Common myeloid progenitor, CD34-positive (primary cell): ENCODE results near the gene TMEM121.

ENCODE experiments used
- CTCF ChIA-PET: fragments of 350-600 bp; sonication (Branson Sonifier 250); formaldehyde crosslinking; loops from one replicate; lab custom pipeline; 2021; ENCODE audit warnings: antibody characterized with exemption; lab: Charles Lee
- POLR2A ChIA-PET: fragments of 350-600 bp; sonication (Branson Sonifier 250); formaldehyde crosslinking; loops from one replicate; lab custom pipeline; 2021; ENCODE audit warnings: antibody characterized with exemption; lab: Charles Lee
- DNase-seq, 3 donors: peaks; one replicate each; pipeline versions ENCODE4 v3.0.0 to v3.0.0-alpha.2; 2013
- H3K27ac ChIP-seq, 2 experiments: 1 replicate in 1 of 2; 2 replicates in 1 of 2; pipeline ENCODE4 v1.7.0; 2013; ENCODE audit warnings: inconsistent platforms in 2 of 2, low read length in 2 of 2, mild to moderate bottlenecking in 2 of 2, low read depth in 1 of 2, moderate library complexity in 1 of 2; ENCODE audit not compliant: severe bottlenecking in 2 of 2, insufficient read depth in 1 of 2, poor library complexity in 1 of 2
- H3K27me3 ChIP-seq, 5 experiments: replicated peaks in 2 of 5; 1 replicate in 3 of 5; 2 replicates in 2 of 5; pipeline versions ENCODE4 v1.6.1 to v1.7.0; 2013; ENCODE audit warnings: low read length in 4 of 5, mild to moderate bottlenecking in 2 of 5, moderate library complexity in 2 of 5, inconsistent platforms in 1 of 5; ENCODE audit not compliant: insufficient read depth in 5 of 5, control insufficient read depth in 4 of 5
- H3K36me3 ChIP-seq, 4 experiments: 1 replicate in 2 of 4; 2 replicates in 2 of 4; pipeline versions ENCODE4 v1.6.1 to v1.7.0; 2013; ENCODE audit warnings: low read length in 3 of 4, control low read depth in 1 of 4, mild to moderate bottlenecking in 1 of 4; ENCODE audit not compliant: control insufficient read depth in 4 of 4, insufficient read depth in 4 of 4
- H3K4me1 ChIP-seq, 4 experiments: 1 replicate in 3 of 4; 2 replicates in 1 of 4; pipeline versions ENCODE4 v1.6.1 to v1.7.1; 2013; ENCODE audit warnings: low read length in 3 of 4, mild to moderate bottlenecking in 3 of 4, control low read depth in 1 of 4, inconsistent platforms in 1 of 4, moderate library complexity in 1 of 4; ENCODE audit not compliant: control insufficient read depth in 4 of 4, insufficient read depth in 4 of 4; ENCODE audit errors: control extremely low read depth in 1 of 4
- H3K4me3 ChIP-seq, 7 experiments: 1 replicate in 4 of 7; 2 replicates in 3 of 7; pipeline versions ENCODE4 v1.5.1 to v1.7.0; 2013; ENCODE audit warnings: mild to moderate bottlenecking in 7 of 7, low read length in 6 of 7, moderate library complexity in 6 of 7, inconsistent platforms in 2 of 7, low read depth in 2 of 7, control low read depth in 1 of 7; ENCODE audit not compliant: insufficient read depth in 4 of 7, control insufficient read depth in 1 of 7; ENCODE audit errors: extremely low read depth in 1 of 7
- H3K9me3 ChIP-seq, 5 experiments: 1 replicate in 4 of 5; 2 replicates in 1 of 5; pipeline versions ENCODE4 v1.6.1 to v1.7.1; 2013; ENCODE audit warnings: low read length in 4 of 5, mild to moderate bottlenecking in 2 of 5, inconsistent platforms in 1 of 5, low read depth in 1 of 5, moderate library complexity in 1 of 5; ENCODE audit not compliant: control insufficient read depth in 4 of 5, insufficient read depth in 2 of 5; ENCODE audit errors: control extremely low read depth in 1 of 5
- WGBS: methylation state at CpG from one replicate; pipeline ENCODE4 v1.1.5; 2013; ENCODE audit not compliant: insufficient coverage; 5-methylcytosine and 5-hydroxymethylcytosine counted together

TMEM121 gene

GRCh38 chr14:105484069-105484996 lies 42.0 kb upstream of the TMEM121 start:
- CTCF ChIA-PET = interaction anchor here (1.2 to 7.4 kb wide), 3 partner anchors 14 to 39 kb away, joined by 5 to 77 read pairs (median 11); no protein-coding TSS in a partner anchor
- Histone ChIP-seq H3K4me3 (no peak overlapping the region), H3K36me3 (peaks cover 0 to 5% (median 0%) of the 10 kb centered on the region in 4 experiments), H3K9me3 (no peaks in the 10 kb centered on the region), H3K27me3 (peaks cover 0 to 55% (median 11%) of the 10 kb centered on the region in 5 experiments), H3K27ac (no peak overlapping the region), H3K4me1 (peaks cover 0 to 98% (median 77%) of the 10 kb centered on the region in 4 experiments)
- WGBS = 86% methylated on average over 18 of the region's 20 CpGs
- POLR2A ChIA-PET = interaction anchor here (0.8 to 1.0 kb wide), 2 partner anchors 10 to 277 kb away, joined by 3 read pairs; no protein-coding TSS in a partner anchor
- DNase-seq = peak in 1 of 3 donors; percentile 38

- ChIA-PET POLR2A (interaction anchor here (0.8 kb wide), 1 partner anchor 278 kb away, joined by 3 read pairs; no protein-coding TSS in a partner anchor), CTCF (interaction anchor here (1.2 to 7.4 kb wide), 4 partner anchors 14 to 119 kb away, joined by 3 to 77 read pairs (median 8); no protein-coding TSS in a partner anchor)
- Histone ChIP-seq H3K27me3 (peaks cover 0 to 48% (median 7%) of the 10 kb centered on the region in 5 experiments), H3K36me3 (no peaks in the 10 kb centered on the region), H3K9me3 (no peaks in the 10 kb centered on the region), H3K4me1 (peaks cover 0 to 97% (median 80%) of the 10 kb centered on the region in 4 experiments), H3K4me3 (no peak overlapping the region), H3K27ac (no peak overlapping the region)
- 87% methylated on average over 9 of the region's 16 CpGs for WGBS
- DNase-seq = no peak
Measured at GRCh38 chr14:105484997-105485393, 41.4 kb upstream of the TMEM121 start.

- H3K9me3 ChIP-seq = no peaks in the 10 kb centered on the region
- H3K27me3 ChIP-seq = peaks cover 0 to 42% (median 7%) of the 10 kb centered on the region in 5 experiments
- H3K4me3 ChIP-seq = peak overlapping the region in 4 of 7 experiments; percentile 21 to 81 (median 70)
- no peaks in the 10 kb centered on the region for H3K36me3 ChIP-seq
- ChIA-PET POLR2A (interaction anchor here (0.7 to 1.4 kb wide), 3 partner anchors 14 to 54 kb away, joined by 3 to 4 read pairs (median 3); no protein-coding TSS in a partner anchor), CTCF (interaction anchor here (0.7 to 7.4 kb wide), 10 partner anchors 15 to 120 kb away, joined by 3 to 77 read pairs (median 4); no protein-coding TSS in a partner anchor)
- H3K27ac ChIP-seq = no peak overlapping the region
- DNase-seq = peak; percentile 82 to 87 (median 85)
- WGBS = 16% methylated on average over 12 of the region's 12 CpGs
- peaks cover 0 to 95% (median 79%) of the 10 kb centered on the region in 4 experiments for H3K4me1 ChIP-seq
Measured at GRCh38 chr14:105485739-105486162, 40.6 kb upstream of the TMEM121 start.

GRCh38 chr14:105486163-105486973 lies 40.0 kb upstream of the TMEM121 start, which contains the start of gene CRIP1:
Gene CRIP1, plus strand, starts transcription at chr14:105486886. Its CDS starts 374 bp downstream, at chr14:105487260.
- peak within 1 kb of the TSS in 1 of 2 experiments; percentile 49 for H3K27ac ChIP-seq
- H3K4me1 ChIP-seq = peaks cover 0 to 90% (median 74%) of the 10 kb centered on the region in 4 experiments
- WGBS = 5% methylated on average over 52 of the region's 56 CpGs
- DNase-seq = no peak
- ChIA-PET CTCF (interaction anchor here (0.7 to 7.4 kb wide), 10 partner anchors 16 to 121 kb away, joined by 3 to 77 read pairs (median 4); no protein-coding TSS in a partner anchor), POLR2A (interaction anchor here (0.7 to 1.4 kb wide), 3 partner anchors 15 to 55 kb away, joined by 3 to 4 read pairs (median 3); no protein-coding TSS in a partner anchor)
- H3K36me3 ChIP-seq = no peaks in the 10 kb centered on the region
- H3K9me3 ChIP-seq = no peaks in the 10 kb centered on the region
- peak within 1 kb of the TSS; percentile 37 to 81 (median 61) for H3K4me3 ChIP-seq
- peaks cover 0 to 42% (median 7%) of the 10 kb centered on the region in 5 experiments for H3K27me3 ChIP-seq

- ChIA-PET POLR2A (interaction anchor here (1.4 kb wide), 1 partner anchor 39 kb away, joined by 3 read pairs; no protein-coding TSS in a partner anchor), CTCF (interaction anchor here (1.1 to 7.4 kb wide), 6 partner anchors 16 to 118 kb away, joined by 3 to 77 read pairs (median 4); no protein-coding TSS in a partner anchor)
- peaks cover 0 to 91% (median 72%) of the 10 kb centered on the region in 4 experiments for H3K4me1 ChIP-seq
- no peaks in the 10 kb centered on the region for H3K36me3 ChIP-seq
- no peaks in the 10 kb centered on the region for H3K9me3 ChIP-seq
- H3K27ac ChIP-seq = peak overlapping the region in 1 of 2 experiments; percentile 49
- under 1% methylated on average over 45 of the region's 45 CpGs for WGBS
- no peak for DNase-seq
- peak overlapping the region; percentile 32 to 81 (median 61) for H3K4me3 ChIP-seq
- H3K27me3 ChIP-seq = peaks cover 0 to 42% (median 7%) of the 10 kb centered on the region in 5 experiments
Measured at GRCh38 chr14:105486974-105487448, 39.4 kb upstream of the TMEM121 start.
